WTC11 (cell line): ENCODE results near the gene TTLL11. TPM values are rescaled to one million over a fixed set of nuclear protein-coding genes. Genes with fewer than 3 reads are reported as not detected.

ENCODE experiments used
- ATAC-seq: fragments of 200-7000 bp; cut with Tn5 transposase; 2 replicates; pipeline ENCODE4 v1.10.0; 2021; ENCODE audit warnings: mild to moderate bottlenecking, moderate library complexity
- CTCF ChIA-PET: fragments of 300-600 bp; sonication (Branson Sonifier 250); formaldehyde crosslinking; loops from one replicate; lab custom pipeline; 2021; ENCODE audit warnings: antibody characterized with exemption; lab: Charles Lee
- POLR2A ChIA-PET: fragments of 350-600 bp; sonication (Branson Sonifier 250); formaldehyde crosslinking; loops from one replicate; lab custom pipeline; 2021; ENCODE audit warnings: antibody characterized with exemption; lab: Charles Lee
- DNase-seq: peaks from one replicate; pipeline ENCODE4 v3.0.0; 2021; ENCODE audit warnings: low spot score
- H3K27ac Mint-ChIP-seq: 2 replicates; pipeline ENCODE4 v1.8.0; 2021; ENCODE audit warnings: mixed read lengths
- H3K27me3 Mint-ChIP-seq: 2 replicates; pipeline ENCODE4 v1.8.0; 2021; ENCODE audit warnings: low read depth, mild to moderate bottlenecking, moderate library complexity, mixed read lengths
- H3K36me3 Mint-ChIP-seq: 2 replicates; pipeline ENCODE4 v1.8.0; 2021; ENCODE audit warnings: mixed read lengths
- H3K4me1 Mint-ChIP-seq: 2 replicates; pipeline ENCODE4 v1.8.0; 2022; ENCODE audit warnings: mixed read lengths
- H3K4me3 Mint-ChIP-seq: 2 replicates; pipeline ENCODE4 v1.8.0; 2021; ENCODE audit warnings: mild to moderate bottlenecking, moderate library complexity, mixed read lengths
- H3K9me3 Mint-ChIP-seq: 2 replicates; pipeline ENCODE4 v1.8.0; 2021; ENCODE audit warnings: mixed read lengths
- ARID4B ChIP-seq: sonication (generic); formaldehyde crosslinking; IDR thresholded peaks from 2 replicates; pipeline ENCODE4 v1.8.0; 2023; ENCODE audit warnings: missing genetic modification reagents, mild to moderate bottlenecking, borderline replicate concordance
- EMX1 ChIP-seq: fragments of 250-450 bp; sonication (Bioruptor Pico); IDR thresholded peaks from 2 replicates; pipeline ENCODE4 v1.8.0; 2021; ENCODE audit warnings: mild to moderate bottlenecking
- ESRRA ChIP-seq: sonication (generic); formaldehyde crosslinking; IDR thresholded peaks from 2 replicates; pipeline ENCODE4 v1.8.1; 2022; ENCODE audit warnings: mild to moderate bottlenecking, missing genetic modification reagents, borderline replicate concordance
- FOXP1 ChIP-seq: sonication (generic); formaldehyde crosslinking; IDR thresholded peaks from 2 replicates; pipeline ENCODE4 v1.8.0; 2022; ENCODE audit warnings: missing genetic modification reagents, mild to moderate bottlenecking, moderate library complexity, borderline replicate concordance
- FOXP4 ChIP-seq: sonication (generic); formaldehyde crosslinking; IDR thresholded peaks from 2 replicates; pipeline ENCODE4 v1.8.0; 2022; ENCODE audit warnings: mild to moderate bottlenecking, missing genetic modification reagents
- GRHL2 ChIP-seq: fragments of 250-450 bp; sonication (Bioruptor Pico); IDR thresholded peaks from 2 replicates; pipeline ENCODE4 v1.8.0; 2022; ENCODE audit warnings: mild to moderate bottlenecking, moderate library complexity; ENCODE audit not compliant: insufficient replicate concordance, severe bottlenecking
- HMGA2 ChIP-seq: fragments of 250-450 bp; sonication (Bioruptor Pico); IDR thresholded peaks from 2 replicates; pipeline ENCODE4 v1.4.0; 2021; ENCODE audit warnings: mild to moderate bottlenecking, moderate library complexity
- KAT7 ChIP-seq: sonication (generic); formaldehyde crosslinking; IDR thresholded peaks from 2 replicates; pipeline ENCODE4 v1.8.1; 2023; ENCODE audit warnings: missing genetic modification reagents, mild to moderate bottlenecking, borderline replicate concordance
- OVOL2 ChIP-seq: fragments of 250-450 bp; sonication (Bioruptor Pico); IDR thresholded peaks from 2 replicates; pipeline ENCODE4 v1.9.0; 2021; ENCODE audit warnings: mild to moderate bottlenecking, borderline replicate concordance
- RELA ChIP-seq: sonication (generic); formaldehyde crosslinking; IDR thresholded peaks from 2 replicates; pipeline ENCODE4 v1.8.1; 2022; ENCODE audit warnings: missing genetic modification reagents, mild to moderate bottlenecking, borderline replicate concordance
- SMAD4 ChIP-seq: sonication (generic); formaldehyde crosslinking; IDR thresholded peaks from 2 replicates; pipeline ENCODE4 v1.8.0; 2022; ENCODE audit warnings: mild to moderate bottlenecking, missing genetic modification reagents
- USF1 ChIP-seq: sonication (generic); formaldehyde crosslinking; IDR thresholded peaks from 2 replicates; pipeline ENCODE4 v1.8.0; 2022; ENCODE audit warnings: mild to moderate bottlenecking, missing genetic modification reagents
- ZBTB43 ChIP-seq: sonication (generic); formaldehyde crosslinking; IDR thresholded peaks from 2 replicates; pipeline ENCODE4 v1.8.1; 2023; ENCODE audit warnings: mild to moderate bottlenecking, missing genetic modification reagents
- ZNF281 ChIP-seq: sonication (generic); formaldehyde crosslinking; IDR thresholded peaks from 2 replicates; pipeline ENCODE4 v1.8.0; 2023; ENCODE audit warnings: mild to moderate bottlenecking, missing genetic modification reagents
- ZNF317 ChIP-seq: sonication (generic); formaldehyde crosslinking; IDR thresholded peaks from 2 replicates; pipeline ENCODE4 v1.8.1; 2023; ENCODE audit warnings: low read depth, mild to moderate bottlenecking, moderate library complexity, missing genetic modification reagents, borderline replicate concordance
- ZNF423 ChIP-seq: fragments of 250-450 bp; sonication (Bioruptor Pico); IDR thresholded peaks from 2 replicates; pipeline ENCODE4 v2.1.2; 2022; ENCODE audit warnings: mild to moderate bottlenecking, moderate library complexity
- ZNF512 ChIP-seq: sonication (generic); formaldehyde crosslinking; IDR thresholded peaks from 2 replicates; pipeline ENCODE4 v1.8.1; 2022; ENCODE audit warnings: missing genetic modification reagents, borderline replicate concordance
- total RNA-seq: library from RNA; stranded (reverse); gene quantifications from 3 replicates; pipeline ENCODE4 v1.2.3, GENCODE V29; 2021

TTLL11 gene
- total RNA-seq, 1 experiment from 2014 or later: 1.1 TPM

GRCh38 chr9:121938621-121939020 is 154.5 kb downstream of the TTLL11 start:
- H3K4me3 Mint-ChIP-seq: no peak overlapping the region
- no peaks in the 10 kb centered on the region for H3K9me3 Mint-ChIP-seq
- POLR2A ChIA-PET: no interaction called here
- DNase-seq (no peak), ATAC-seq (no peak)
- peaks cover 11% of the 10 kb centered on the region; the same call in 1 of the 2 replicates for H3K27me3 Mint-ChIP-seq
- no peaks in the 10 kb centered on the region for H3K36me3 Mint-ChIP-seq
- H3K4me1 Mint-ChIP-seq: peaks cover 19% of the 10 kb centered on the region
- H3K27ac Mint-ChIP-seq: no peak overlapping the region
- CTCF ChIA-PET: interaction anchor here (0.8 kb wide), 1 partner anchor 8 kb away, joined by 3 read pairs; no protein-coding TSS in a partner anchor
- TF ChIP-seq ESRRA (CRISPR knock-in tag): no peak
- TF ChIP-seq ZNF423: no peak
- TF ChIP-seq FOXP1 (CRISPR knock-in tag): no peak
- TF ChIP-seq OVOL2 (CRISPR knock-in tag): no peak
- TF ChIP-seq SMAD4: no peak
- TF ChIP-seq, all 79 proteins: peak for 0

GRCh38 chr9:121937240-121937639 is 155.9 kb downstream of the TTLL11 start:
- no peaks in the 10 kb centered on the region for H3K9me3 Mint-ChIP-seq
- H3K27me3 Mint-ChIP-seq: peaks cover 2% of the 10 kb centered on the region; the same call in 1 of the 2 replicates
- no peak for DNase-seq
- ATAC-seq: no peak
- no peak overlapping the region for H3K27ac Mint-ChIP-seq
- peaks cover 19% of the 10 kb centered on the region for H3K4me1 Mint-ChIP-seq
- ChIA-PET CTCF (interaction anchor here (0.6 to 1.1 kb wide), 2 partner anchors 97 to 241 kb away, joined by 3 to 5 read pairs; no protein-coding TSS in a partner anchor), POLR2A (no interaction called here)
- H3K4me3 Mint-ChIP-seq: no peak overlapping the region
- H3K36me3 Mint-ChIP-seq: no peaks in the 10 kb centered on the region
- TF ChIP-seq GRHL2: no peak
- TF ChIP-seq FOXP4: no peak
- no peak for TF ChIP-seq ZNF281

- CTCF ChIA-PET: interaction anchor here (0.6 to 1.7 kb wide), 24 partner anchors 11 to 774 kb away, joined by 3 to 16 read pairs (median 4); no protein-coding TSS in a partner anchor
- no peaks in the 10 kb centered on the region for H3K9me3 Mint-ChIP-seq
- no peak for TF ChIP-seq ARID4B
- TF ChIP-seq RELA (CRISPR knock-in tag): no peak
- no peak for TF ChIP-seq ZNF512
- TF ChIP-seq KAT7 (CRISPR knock-in tag): no peak
- TF ChIP-seq ZBTB43: no peak
- no peak for TF ChIP-seq USF1 (CRISPR knock-in tag)
- no peak for TF ChIP-seq FOXP1 (CRISPR knock-in tag)
- TF ChIP-seq HMGA2 (CRISPR knock-in tag): no peak
- TF ChIP-seq ZNF317 (CRISPR knock-in tag): no peak
- TF ChIP-seq EMX1 (CRISPR knock-in tag): no peak
Observed at GRCh38 chr9:121935739-121936138, 157.4 kb downstream of the TTLL11 start.

More at GRCh38 chr9:121935739-121936138, 157.4 kb downstream of the TTLL11 start:
- Mint-ChIP-seq H3K27me3 (peaks cover 2% of the 10 kb centered on the region; the same call in 1 of the 2 replicates), H3K27ac (no peak overlapping the region), H3K4me3 (no peak overlapping the region), H3K36me3 (no peaks in the 10 kb centered on the region), H3K4me1 (peaks cover 23% of the 10 kb centered on the region)
- ATAC-seq (peak; percentile 96), DNase-seq (peak; percentile 50)
- POLR2A ChIA-PET: interaction anchor here (0.7 kb wide), 1 partner anchor 56 kb away, joined by 4 read pairs; no protein-coding TSS in a partner anchor
